Activated CD8-positive, alpha-beta memory T cell treated with anti-CD3 and anti-CD28 coated beads, Interleukin-2, amount 50 U/mL, for 48 hours (primary cell): Measurements from ENCODE around the gene TMPRSS9.
A peak's percentile ranks its signal among the peaks of the same experiment; 100 is the strongest.

ENCODE experiments used
- DNase-seq: peaks from one replicate; pipeline ENCODE4 v3.0.0-alpha.2; 2020

Gene TMPRSS9

GRCh38 chr19:2424686-2425621, 64.9 kb downstream of the TMPRSS9 start:
- peak; percentile 53 for DNase-seq

- DNase-seq: peak; percentile 55
These were observed 65.8 kb downstream of the TMPRSS9 start for GRCh38 chr19:2425622-2426581.

GRCh38 chr19:2426611-2427428, 66.8 kb downstream of the TMPRSS9 start:
- peak; percentile 79 for DNase-seq

GRCh38 chr19:2427429-2428320, 67.6 kb downstream of the TMPRSS9 start, which contains the start of gene TIMM13:
TIMM13 (minus strand) TSS chr19:2427586; CDS start chr19:2427533, 53 bp downstream.
- peak; percentile 99 for DNase-seq

DNA sequence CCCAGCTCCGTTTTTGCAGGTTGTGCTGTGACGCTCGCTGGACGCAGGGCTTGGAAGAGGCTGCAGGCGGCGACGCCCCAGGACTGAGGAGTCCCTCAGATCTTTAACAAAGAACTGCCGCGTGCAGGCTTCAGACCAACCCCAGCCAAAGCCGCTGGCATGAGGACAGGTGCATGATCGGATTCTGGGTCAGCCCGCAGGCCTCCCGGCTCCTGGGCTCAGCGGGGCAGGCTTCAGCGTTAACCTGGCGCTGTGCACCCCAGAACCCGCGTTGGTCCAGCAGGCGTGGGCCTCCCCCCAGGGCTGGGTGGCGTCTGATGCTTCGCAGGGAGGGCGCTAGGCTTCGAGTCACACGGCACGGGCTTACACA, 68.2 kb downstream of the TMPRSS9 start:
- peak; percentile 52 for DNase-seq

- DNase-seq: no peak
These were observed 69.0 kb downstream of the TMPRSS9 start for GRCh38 chr19:2428756-2429711.

DNA sequence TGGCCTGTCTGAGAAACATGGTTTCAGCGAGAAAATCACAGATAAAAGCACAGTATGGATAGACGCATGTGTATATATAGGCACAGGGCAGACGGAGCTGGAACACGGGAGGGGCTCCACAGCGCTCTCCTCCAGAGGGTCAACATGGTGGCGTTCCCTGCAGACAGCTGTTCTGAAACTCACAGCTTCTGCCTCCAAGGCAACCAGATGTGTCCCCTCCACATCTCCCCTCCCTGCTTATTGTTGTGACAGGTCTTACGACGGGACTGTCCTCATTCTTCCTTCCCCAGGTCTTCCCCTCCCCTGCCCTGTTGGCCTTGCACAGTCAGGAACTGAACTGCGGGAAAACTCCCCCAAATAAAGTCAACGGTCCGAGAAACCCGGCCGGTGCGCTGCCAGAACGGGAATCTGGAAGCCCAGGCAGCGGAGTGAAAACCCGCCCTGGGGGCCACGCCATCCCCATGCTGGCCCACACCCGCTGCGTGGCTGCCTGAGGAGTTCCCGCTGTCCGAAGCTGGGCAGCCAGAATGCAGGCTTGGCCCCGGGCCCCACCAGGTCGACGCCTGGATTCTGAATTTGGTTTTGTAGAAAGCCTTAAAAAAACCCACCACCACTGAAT, 70.0 kb downstream of the TMPRSS9 start:
- no peak for DNase-seq

DNA sequence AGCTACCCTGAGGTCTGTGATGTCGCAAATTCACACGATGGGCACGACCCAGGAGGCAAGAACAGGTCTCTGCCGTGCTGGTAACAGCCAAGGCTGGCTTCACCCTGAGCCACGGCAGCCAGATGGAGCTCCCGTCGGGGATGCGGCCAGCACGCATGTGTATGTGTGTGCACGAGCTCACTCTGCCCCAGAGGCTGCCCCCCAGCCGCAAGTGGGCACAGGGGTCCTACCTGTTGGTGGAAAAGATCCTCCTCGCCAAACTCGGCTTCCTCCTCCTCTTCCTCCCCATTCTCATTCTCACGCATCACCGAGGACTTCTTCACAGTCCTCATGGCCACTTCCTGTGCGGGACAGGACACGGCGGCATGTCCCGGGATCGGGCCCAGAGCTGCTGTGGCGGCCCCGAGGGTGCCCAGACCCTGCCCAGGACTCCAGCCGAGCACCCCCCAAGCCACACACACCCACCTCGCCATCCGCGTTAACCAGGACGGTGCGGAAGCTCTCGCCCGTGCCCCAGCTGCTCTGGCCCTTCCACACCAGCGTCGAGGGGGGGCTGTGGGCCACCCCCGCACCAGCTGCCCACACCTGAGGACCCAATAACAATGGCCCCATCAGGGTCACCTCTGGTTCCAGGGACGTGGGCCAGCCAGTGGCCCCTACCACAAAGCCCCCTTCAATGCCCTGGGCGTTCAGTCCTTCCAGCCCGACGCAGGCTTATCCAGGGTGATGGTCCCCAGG, 71.4 kb downstream of the TMPRSS9 start:
- DNase-seq: no peak

DNA sequence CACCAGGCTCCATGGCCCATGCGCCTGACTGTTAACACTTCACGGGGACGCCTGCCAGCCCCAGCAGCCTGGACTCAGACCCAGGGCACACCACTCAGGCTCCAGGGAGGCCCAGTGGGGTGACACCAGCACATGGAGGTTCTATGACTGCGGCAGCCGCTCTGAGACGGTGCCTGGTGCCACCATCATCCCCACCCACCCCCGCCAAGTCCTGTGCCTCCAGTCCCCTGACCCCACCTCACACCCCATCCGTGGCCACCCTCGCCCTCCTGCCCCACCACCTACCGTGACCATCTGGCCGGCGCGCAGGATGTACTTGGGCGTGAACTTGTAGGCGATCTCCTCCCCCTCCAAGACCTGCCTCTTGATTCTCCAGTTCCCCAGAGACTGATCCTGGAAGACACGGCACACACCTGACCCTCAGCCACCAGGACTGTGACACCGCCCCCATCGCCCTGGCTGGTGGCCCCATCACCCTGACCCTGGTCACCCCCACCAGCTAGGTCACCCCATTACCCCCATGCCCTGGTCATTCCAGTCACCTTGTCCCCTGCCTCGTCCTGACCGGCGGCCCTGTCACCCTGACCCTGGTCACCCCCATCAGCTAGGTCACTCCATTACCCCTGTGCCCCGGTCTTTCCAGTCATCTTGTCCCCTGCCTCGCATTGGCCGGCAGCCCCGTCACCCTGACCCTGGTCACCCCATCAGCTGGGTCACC, 72.2 kb downstream of the TMPRSS9 start:
- DNase-seq: no peak

DNA sequence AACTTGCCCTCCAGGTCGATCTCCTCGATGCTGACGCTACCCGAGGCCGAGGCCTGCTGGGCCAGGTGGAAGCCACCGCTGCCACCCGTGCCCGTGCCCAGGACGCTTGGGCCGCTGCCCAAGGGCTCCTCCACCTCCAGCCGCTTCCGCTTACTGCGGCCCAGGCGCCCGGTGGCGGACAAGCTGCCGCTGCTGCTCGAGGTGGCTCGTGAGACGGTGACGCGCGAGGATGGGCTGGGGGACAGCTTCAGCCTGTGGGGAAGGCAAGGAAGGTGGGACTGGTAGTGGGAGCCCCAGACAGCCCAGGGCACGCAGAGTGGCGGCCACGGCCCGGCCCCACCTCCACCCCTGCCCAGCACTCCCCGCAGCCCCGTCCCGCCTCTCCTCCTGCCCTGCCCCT, 73.8 kb downstream of the TMPRSS9 start:
- no peak for DNase-seq

- DNase-seq: no peak
These were observed 74.2 kb downstream of the TMPRSS9 start for GRCh38 chr19:2434267-2434666.

- no peak for DNase-seq
These were observed 74.7 kb downstream of the TMPRSS9 start for GRCh38 chr19:2434721-2435265.

GRCh38 chr19:2436384-2436783, 76.3 kb downstream of the TMPRSS9 start:
- no peak for DNase-seq

DNA sequence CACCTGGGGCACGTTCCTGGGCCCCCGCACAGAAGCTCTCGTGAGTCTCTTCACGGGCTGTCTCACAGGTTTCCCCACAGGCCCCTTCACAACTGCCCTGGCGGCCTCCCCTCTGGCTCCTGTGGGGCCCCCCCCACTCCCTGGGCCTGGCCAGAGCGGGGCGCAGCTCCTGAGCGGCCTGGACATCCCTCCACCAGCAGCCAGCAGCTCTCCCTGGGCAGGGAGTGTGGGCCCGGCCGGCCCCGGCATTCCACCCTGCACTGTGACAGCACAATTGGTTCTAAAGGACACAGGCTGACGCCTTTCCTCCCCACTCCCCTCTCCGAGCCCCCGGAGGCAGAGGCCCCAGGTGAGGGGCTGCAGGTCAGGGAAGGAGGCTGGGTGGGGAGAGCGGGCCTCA, 76.9 kb downstream of the TMPRSS9 start:
- no peak for DNase-seq

DNA sequence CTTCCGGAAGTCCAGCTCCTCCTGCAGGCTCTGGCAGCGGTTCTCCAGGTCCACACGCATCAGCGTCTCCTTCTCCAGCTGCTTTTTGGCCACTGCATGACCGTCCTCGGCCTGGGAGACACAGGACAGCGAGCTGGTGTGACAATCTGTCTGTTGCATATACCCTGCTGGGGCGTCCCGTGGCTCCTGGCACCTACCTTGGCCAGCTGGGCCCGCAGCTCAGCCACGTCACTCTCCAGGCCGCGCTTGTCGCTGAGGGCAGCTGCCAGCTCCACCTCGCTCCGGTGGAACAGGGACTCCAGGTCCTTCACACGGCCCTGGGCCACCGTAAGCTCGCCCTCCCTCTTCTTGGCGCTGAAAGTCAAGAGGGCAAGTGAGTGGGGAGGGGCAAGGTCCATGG, 78.1 kb downstream of the TMPRSS9 start:
- DNase-seq: no peak

- DNase-seq: no peak
These were observed 80.5 kb downstream of the TMPRSS9 start for GRCh38 chr19:2440515-2440914.

DNA sequence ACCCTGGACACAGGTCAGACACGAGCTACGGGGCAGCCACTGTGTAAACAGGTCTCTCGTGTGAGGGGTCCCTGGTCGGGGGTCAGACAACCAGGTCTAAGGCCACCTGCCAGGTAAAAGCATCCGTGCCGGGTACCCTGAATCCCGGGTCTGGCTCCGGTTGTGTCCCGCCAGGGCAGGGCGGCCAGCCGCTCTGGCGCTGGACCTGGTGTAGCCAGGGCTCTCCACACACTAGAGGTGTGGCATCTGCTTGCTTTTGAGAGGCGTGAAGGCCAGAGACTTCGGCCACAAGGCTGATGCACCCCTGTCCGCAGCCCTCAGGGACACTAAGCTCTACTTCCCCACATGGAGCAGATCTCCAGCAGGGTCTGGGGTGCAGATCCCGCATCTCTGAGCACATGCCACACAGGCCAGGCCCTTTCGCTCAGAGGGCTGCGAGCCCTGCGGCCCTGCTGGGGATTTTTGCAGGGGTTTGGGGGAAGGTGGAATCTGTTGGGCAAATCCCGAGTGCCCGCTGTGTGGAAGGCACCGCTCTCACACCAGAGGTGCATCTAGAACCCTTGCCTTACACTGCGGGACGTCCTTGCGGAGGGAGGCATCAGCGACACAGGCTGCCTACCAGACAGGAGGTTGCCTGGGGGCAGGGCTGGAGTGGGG, 81.2 kb downstream of the TMPRSS9 start:
- DNase-seq: no peak
